ENCODE results near the gene SUGCT. TPM values are rescaled to one million over a fixed set of nuclear protein-coding genes. Genes with fewer than 3 reads are reported as not detected.
"Not testable (repeated sequence)": the region's sequence is repeated elsewhere in the genome, so short reads cannot be mapped to it uniquely, and the experiment has no call there.

Gene SUGCT
- total and polyA plus RNA-seq, 4 donors: 2.4 to 5.3 (median 3.3) TPM

GRCh38 chr7:40102897-40103296 lies 31.9 kb upstream of the SUGCT start:
- DNase-seq (ENCODE audit: low read depth in 4 of 6, low spot score in 6 of 6): no peak
- no peak overlapping the region for H3K4me3 ChIP-seq (ENCODE audit: low read depth, low read length)
- no CpG with 5 or more reads among the region's 2 CpGs for WGBS (ENCODE audit: insufficient coverage)
- H3K27me3 ChIP-seq (ENCODE audit: control insufficient read depth, insufficient read depth, low read length): no peaks in the 10 kb centered on the region
- no peaks in the 10 kb centered on the region for H3K9me3 ChIP-seq (ENCODE audit: control insufficient read depth, insufficient read depth, low read length)
- H3K36me3 ChIP-seq (ENCODE audit: control insufficient read depth, insufficient read depth, low read length): no peaks in the 10 kb centered on the region
- H3K27ac ChIP-seq (ENCODE audit: low read depth, low read length): no peak overlapping the region
- H3K4me1 ChIP-seq (ENCODE audit: control insufficient read depth, insufficient read depth, low read length): no peaks in the 10 kb centered on the region

- Histone ChIP-seq H3K27me3 (ENCODE audit: control insufficient read depth, insufficient read depth, low read length) (no peaks in the 10 kb centered on the region), H3K27ac (ENCODE audit: low read depth, low read length) (no peak overlapping the region), H3K9me3 (ENCODE audit: control insufficient read depth, insufficient read depth, low read length) (no peaks in the 10 kb centered on the region), H3K36me3 (ENCODE audit: control insufficient read depth, insufficient read depth, low read length) (no peaks in the 10 kb centered on the region), H3K4me3 (ENCODE audit: low read depth, low read length) (no peak overlapping the region), H3K4me1 (ENCODE audit: control insufficient read depth, insufficient read depth, low read length) (no peaks in the 10 kb centered on the region)
- DNase-seq (ENCODE audit: low read depth in 4 of 6, low spot score in 6 of 6): no peak
- 90% methylated on average over 2 of the region's 4 CpGs for WGBS (ENCODE audit: insufficient coverage)
Measured at GRCh38 chr7:40105879-40106473, 28.8 kb upstream of the SUGCT start.

GRCh38 chr7:40115936-40116335 lies 18.9 kb upstream of the SUGCT start:
- no peaks in the 10 kb centered on the region for H3K27me3 ChIP-seq (ENCODE audit: control insufficient read depth, insufficient read depth, low read length)
- H3K27ac ChIP-seq (ENCODE audit: low read depth, low read length): no peak overlapping the region
- H3K4me1 ChIP-seq (ENCODE audit: control insufficient read depth, insufficient read depth, low read length): no peaks in the 10 kb centered on the region
- DNase-seq (ENCODE audit: low read depth in 4 of 6, low spot score in 6 of 6): no peak
- no CpG with 5 or more reads among the region's 2 CpGs for WGBS (ENCODE audit: insufficient coverage)
- no peaks in the 10 kb centered on the region for H3K9me3 ChIP-seq (ENCODE audit: control insufficient read depth, insufficient read depth, low read length)
- no peak overlapping the region for H3K4me3 ChIP-seq (ENCODE audit: low read depth, low read length)
- no peaks in the 10 kb centered on the region for H3K36me3 ChIP-seq (ENCODE audit: control insufficient read depth, insufficient read depth, low read length)

- not testable (repeated sequence) for DNase-seq (ENCODE audit: low read depth in 4 of 6, low spot score in 6 of 6); H3K4me3 ChIP-seq (ENCODE audit: low read depth, low read length); H3K36me3 ChIP-seq (ENCODE audit: control insufficient read depth, insufficient read depth, low read length); H3K27me3 ChIP-seq (ENCODE audit: control insufficient read depth, insufficient read depth, low read length); H3K27ac ChIP-seq (ENCODE audit: low read depth, low read length); H3K9me3 ChIP-seq (ENCODE audit: control insufficient read depth, insufficient read depth, low read length); H3K4me1 ChIP-seq (ENCODE audit: control insufficient read depth, insufficient read depth, low read length)
- 100% methylated on average over 1 of the region's 9 CpGs for WGBS (ENCODE audit: insufficient coverage)
Measured at GRCh38 chr7:40117199-40117598, 17.6 kb upstream of the SUGCT start.

- H3K9me3 ChIP-seq (ENCODE audit: control insufficient read depth, insufficient read depth, low read length); H3K27me3 ChIP-seq (ENCODE audit: control insufficient read depth, insufficient read depth, low read length); H3K4me1 ChIP-seq (ENCODE audit: control insufficient read depth, insufficient read depth, low read length); H3K36me3 ChIP-seq (ENCODE audit: control insufficient read depth, insufficient read depth, low read length); DNase-seq (ENCODE audit: low read depth in 4 of 6, low spot score in 6 of 6); H3K27ac ChIP-seq (ENCODE audit: low read depth, low read length); H3K4me3 ChIP-seq (ENCODE audit: low read depth, low read length): not testable (repeated sequence)
- WGBS (ENCODE audit: insufficient coverage): 60% methylated on average over 2 of the region's 7 CpGs
Measured at GRCh38 chr7:40118201-40118600, 16.6 kb upstream of the SUGCT start.

- H3K9me3 ChIP-seq (ENCODE audit: control insufficient read depth, insufficient read depth, low read length): no peaks in the 10 kb centered on the region
- DNase-seq (ENCODE audit: low read depth in 4 of 6, low spot score in 6 of 6): no peak
- H3K4me3 ChIP-seq (ENCODE audit: low read depth, low read length): no peak overlapping the region
- H3K27me3 ChIP-seq (ENCODE audit: control insufficient read depth, insufficient read depth, low read length): no peaks in the 10 kb centered on the region
- H3K27ac ChIP-seq (ENCODE audit: low read depth, low read length): no peak overlapping the region
- H3K4me1 ChIP-seq (ENCODE audit: control insufficient read depth, insufficient read depth, low read length): no peaks in the 10 kb centered on the region
- WGBS (ENCODE audit: insufficient coverage): no CpG with 5 or more reads among the region's 5 CpGs
- H3K36me3 ChIP-seq (ENCODE audit: control insufficient read depth, insufficient read depth, low read length): no peaks in the 10 kb centered on the region
Measured at GRCh38 chr7:40120020-40120419, 14.8 kb upstream of the SUGCT start.

- H3K9me3 ChIP-seq (ENCODE audit: control insufficient read depth, insufficient read depth, low read length); H3K36me3 ChIP-seq (ENCODE audit: control insufficient read depth, insufficient read depth, low read length); H3K4me3 ChIP-seq (ENCODE audit: low read depth, low read length); DNase-seq (ENCODE audit: low read depth in 4 of 6, low spot score in 6 of 6); H3K27ac ChIP-seq (ENCODE audit: low read depth, low read length); H3K4me1 ChIP-seq (ENCODE audit: control insufficient read depth, insufficient read depth, low read length); H3K27me3 ChIP-seq (ENCODE audit: control insufficient read depth, insufficient read depth, low read length): not testable (repeated sequence)
- WGBS (ENCODE audit: insufficient coverage): 95% methylated on average over 4 of the region's 14 CpGs
Measured at GRCh38 chr7:40122100-40122939, 12.5 kb upstream of the SUGCT start.

- H3K27me3 ChIP-seq (ENCODE audit: control insufficient read depth, insufficient read depth, low read length): no peaks in the 10 kb centered on the region
- no peak overlapping the region for H3K4me3 ChIP-seq (ENCODE audit: low read depth, low read length)
- no peaks in the 10 kb centered on the region for H3K9me3 ChIP-seq (ENCODE audit: control insufficient read depth, insufficient read depth, low read length)
- H3K36me3 ChIP-seq (ENCODE audit: control insufficient read depth, insufficient read depth, low read length): no peaks in the 10 kb centered on the region
- no peak for DNase-seq (ENCODE audit: low read depth in 4 of 6, low spot score in 6 of 6)
- no peaks in the 10 kb centered on the region for H3K4me1 ChIP-seq (ENCODE audit: control insufficient read depth, insufficient read depth, low read length)
- no peak overlapping the region for H3K27ac ChIP-seq (ENCODE audit: low read depth, low read length)
- WGBS (ENCODE audit: insufficient coverage): 94% methylated on average over 2 of the region's 2 CpGs
Measured at GRCh38 chr7:40122940-40123254, 11.9 kb upstream of the SUGCT start.

- Histone ChIP-seq H3K4me1 (ENCODE audit: control insufficient read depth, insufficient read depth, low read length) (peaks cover 14% of the 10 kb centered on the region), H3K36me3 (ENCODE audit: control insufficient read depth, insufficient read depth, low read length) (peaks cover 8% of the 10 kb centered on the region), H3K4me3 (ENCODE audit: low read depth, low read length) (peak overlapping the region; percentile 83), H3K9me3 (ENCODE audit: control insufficient read depth, insufficient read depth, low read length) (no peaks in the 10 kb centered on the region), H3K27me3 (ENCODE audit: control insufficient read depth, insufficient read depth, low read length) (no peaks in the 10 kb centered on the region), H3K27ac (ENCODE audit: low read depth, low read length) (peak overlapping the region; percentile 99)
- 0% methylated on average over 25 of the region's 36 CpGs for WGBS (ENCODE audit: insufficient coverage)
- peak in 4 of 6 donors; percentile 2 to 54 (median 5) for DNase-seq (ENCODE audit: low read depth in 4 of 6, low spot score in 6 of 6)
Measured at GRCh38 chr7:40133561-40134427, 1.0 kb upstream of the SUGCT start.

Data from spinal cord (tissue), 10 donors.